ENCODE measurements around the gene CTTNBP2NL.
"Not testable (repeated sequence)": the region's sequence is repeated elsewhere in the genome, so short reads cannot be mapped to it uniquely, and the experiment has no call there.

The CTTNBP2NL gene

DNA sequence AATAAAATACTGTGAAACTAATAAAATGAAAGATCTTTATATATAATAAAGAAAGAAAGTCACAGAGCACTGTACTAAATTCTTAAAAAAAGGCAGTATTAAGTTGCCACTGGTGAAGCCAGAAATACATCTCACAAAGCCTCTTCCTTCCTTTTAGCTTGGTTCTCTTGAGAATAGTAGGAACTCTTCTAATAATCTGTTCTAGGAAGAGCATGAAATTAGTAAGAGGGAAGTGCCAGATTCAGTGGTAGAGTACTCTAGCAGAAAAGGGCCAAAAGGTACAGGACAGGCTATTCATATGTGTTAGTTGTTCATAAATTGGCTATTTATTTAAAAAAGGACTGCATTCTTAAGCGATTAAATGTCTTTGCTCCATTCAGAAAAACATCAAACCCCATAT lies 33.7 kb downstream of the CTTNBP2NL start:
- H3K27ac ChIP-seq, result no peak overlapping the region
- no peaks in the 10 kb centered on the region for H3K9me3 ChIP-seq (ENCODE audit: severe bottlenecking)
- TF ChIP-seq, protein P1, sequence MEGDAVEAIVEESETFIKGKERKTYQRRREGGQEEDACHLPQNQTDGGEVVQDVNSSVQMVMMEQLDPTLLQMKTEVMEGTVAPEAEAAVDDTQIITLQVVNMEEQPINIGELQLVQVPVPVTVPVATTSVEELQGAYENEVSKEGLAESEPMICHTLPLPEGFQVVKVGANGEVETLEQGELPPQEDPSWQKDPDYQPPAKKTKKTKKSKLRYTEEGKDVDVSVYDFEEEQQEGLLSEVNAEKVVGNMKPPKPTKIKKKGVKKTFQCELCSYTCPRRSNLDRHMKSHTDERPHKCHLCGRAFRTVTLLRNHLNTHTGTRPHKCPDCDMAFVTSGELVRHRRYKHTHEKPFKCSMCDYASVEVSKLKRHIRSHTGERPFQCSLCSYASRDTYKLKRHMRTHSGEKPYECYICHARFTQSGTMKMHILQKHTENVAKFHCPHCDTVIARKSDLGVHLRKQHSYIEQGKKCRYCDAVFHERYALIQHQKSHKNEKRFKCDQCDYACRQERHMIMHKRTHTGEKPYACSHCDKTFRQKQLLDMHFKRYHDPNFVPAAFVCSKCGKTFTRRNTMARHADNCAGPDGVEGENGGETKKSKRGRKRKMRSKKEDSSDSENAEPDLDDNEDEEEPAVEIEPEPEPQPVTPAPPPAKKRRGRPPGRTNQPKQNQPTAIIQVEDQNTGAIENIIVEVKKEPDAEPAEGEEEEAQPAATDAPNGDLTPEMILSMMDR (IDR thresholded peaks at IDR 0.05; ENCODE audit: low read depth, low read length), result no peak
- H3K36me3 ChIP-seq, result no peaks in the 10 kb centered on the region
- H3K27me3 ChIP-seq (ENCODE audit: insufficient read depth, low read depth, severe bottlenecking), result no peaks in the 10 kb centered on the region
- DNase-seq, result no peak
- no peak overlapping the region for H3K4me3 ChIP-seq (ENCODE audit: low read depth, low read length)

DNA sequence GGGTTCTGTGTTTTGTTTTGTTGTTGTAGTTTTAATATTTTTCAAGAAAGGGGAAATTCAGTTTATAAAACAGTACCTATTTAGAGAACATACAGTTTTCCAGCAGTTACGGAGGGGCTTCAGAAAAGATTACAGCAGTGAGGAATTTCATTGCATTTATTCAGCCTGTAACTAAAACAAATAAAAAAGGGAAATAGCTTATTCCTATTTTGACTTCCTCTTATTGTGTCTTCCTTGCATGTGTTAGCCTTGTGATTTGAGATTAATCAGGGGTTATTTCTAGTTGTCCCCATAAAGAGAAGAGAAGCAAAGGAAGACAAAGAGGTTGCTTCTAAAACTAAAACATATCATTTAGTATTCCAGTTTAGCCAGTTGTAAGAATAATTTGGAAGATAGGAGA lies 35.0 kb downstream of the CTTNBP2NL start:
- Histone ChIP-seq H3K4me3 (ENCODE audit: low read depth, low read length) (no peak overlapping the region), H3K36me3 (no peaks in the 10 kb centered on the region), H3K27me3 (ENCODE audit: insufficient read depth, low read depth, severe bottlenecking) (no peaks in the 10 kb centered on the region), H3K9me3 (ENCODE audit: severe bottlenecking) (no peaks in the 10 kb centered on the region), H3K27ac (no peak overlapping the region)
- no peak for DNase-seq
- TF ChIP-seq, protein P1 (IDR thresholded peaks at IDR 0.05; ENCODE audit: low read depth, low read length), result no peak

DNA sequence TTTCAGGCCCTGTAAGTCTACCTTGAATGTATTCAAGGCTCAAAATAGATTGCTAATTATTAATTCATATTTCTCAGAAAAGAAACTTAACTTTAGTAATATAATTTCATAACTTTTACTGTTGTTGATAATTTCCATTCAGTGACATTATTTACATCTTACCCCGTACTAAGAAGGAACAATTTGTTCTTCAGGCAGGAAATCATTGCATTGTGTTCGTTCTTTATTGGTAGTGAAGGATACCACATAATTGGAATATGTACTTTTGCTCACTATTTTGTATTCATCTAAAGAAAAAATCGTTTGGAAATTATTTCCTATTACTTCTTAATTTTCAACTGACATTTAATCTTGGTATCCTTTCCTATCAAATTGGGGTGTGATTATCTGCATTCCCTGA lies 39.4 kb downstream of the CTTNBP2NL start:
- H3K27ac ChIP-seq, result no peak overlapping the region
- H3K9me3 ChIP-seq (ENCODE audit: severe bottlenecking), result no peaks in the 10 kb centered on the region
- H3K4me3 ChIP-seq (ENCODE audit: low read depth, low read length), result no peak overlapping the region
- H3K27me3 ChIP-seq (ENCODE audit: insufficient read depth, low read depth, severe bottlenecking), result no peaks in the 10 kb centered on the region
- DNase-seq, result no peak
- TF ChIP-seq, protein P1 (IDR thresholded peaks at IDR 0.05; ENCODE audit: low read depth, low read length), result no peak
- H3K36me3 ChIP-seq, result 0 out of 2 replicates have a peak, but pooled peaks cover 2% of the 10 kb centered on the region

DNA sequence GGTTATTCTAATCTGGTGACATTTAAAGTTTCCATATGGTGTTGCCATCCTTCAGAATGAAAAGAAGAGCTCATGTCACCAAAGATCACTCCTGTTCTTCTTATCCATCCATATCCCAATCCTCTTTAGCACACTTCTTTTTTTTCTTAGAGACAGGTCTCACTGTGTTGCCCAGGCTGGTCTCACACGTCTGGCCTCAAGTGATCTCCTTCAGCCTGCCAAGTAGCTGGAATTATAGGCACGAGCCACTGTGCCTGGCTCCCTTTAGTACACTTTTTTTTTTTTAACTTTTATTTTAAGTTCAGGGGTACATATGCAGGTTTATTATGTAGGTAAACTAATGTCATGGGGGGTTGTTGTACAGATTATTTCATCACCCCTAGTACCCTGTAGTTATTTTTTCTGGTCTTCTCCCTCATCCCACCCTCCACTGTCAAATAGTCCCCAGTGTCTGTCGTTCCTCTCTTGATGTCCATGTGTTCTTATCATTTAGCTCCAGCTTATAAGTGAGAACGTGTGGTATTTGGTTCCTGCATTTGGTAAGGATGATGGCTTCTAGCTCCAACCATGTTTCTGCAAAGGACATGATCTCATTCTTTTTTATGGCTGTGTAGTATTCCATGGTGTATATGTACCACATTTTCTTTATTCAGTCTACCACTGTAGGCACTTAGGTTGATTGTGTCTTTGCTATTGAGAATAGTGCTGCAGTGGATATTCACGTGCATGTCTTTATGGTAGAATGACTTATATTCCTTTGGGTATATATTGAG lies 40.6 kb downstream of the CTTNBP2NL start:
- TF ChIP-seq, protein P1 (IDR thresholded peaks at IDR 0.05; ENCODE audit: low read depth, low read length), result no peak
- Histone ChIP-seq H3K4me3 (ENCODE audit: low read depth, low read length) (no peak overlapping the region), H3K27me3 (ENCODE audit: insufficient read depth, low read depth, severe bottlenecking) (no peaks in the 10 kb centered on the region), H3K36me3 (0 out of 2 replicates have a peak, but pooled peaks cover 2% of the 10 kb centered on the region), H3K9me3 (ENCODE audit: severe bottlenecking) (no peaks in the 10 kb centered on the region), H3K27ac (no peak overlapping the region)
- no peak for DNase-seq

DNA sequence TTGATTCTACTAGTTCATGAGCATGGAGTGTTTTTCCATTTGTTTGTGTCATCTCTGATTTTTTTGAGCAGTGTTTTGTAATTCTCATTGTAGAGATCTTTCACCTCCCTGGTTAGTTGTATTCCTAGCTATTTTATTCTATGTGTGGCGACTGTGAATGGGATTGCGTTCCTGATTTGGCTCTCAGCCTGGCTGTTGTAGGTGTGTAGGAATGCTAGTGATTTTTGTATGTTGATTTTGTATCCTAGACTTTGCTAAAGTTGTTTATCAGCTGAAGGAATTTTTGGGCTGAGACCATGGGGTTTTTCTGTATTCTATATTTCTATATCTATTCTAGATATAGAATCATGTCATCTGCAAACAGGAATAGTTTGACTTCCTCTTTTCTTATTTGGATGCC lies 42.1 kb downstream of the CTTNBP2NL start:
- not testable (repeated sequence) for H3K27ac ChIP-seq; DNase-seq; H3K9me3 ChIP-seq (ENCODE audit: severe bottlenecking); H3K36me3 ChIP-seq; H3K27me3 ChIP-seq (ENCODE audit: insufficient read depth, low read depth, severe bottlenecking); H3K4me3 ChIP-seq (ENCODE audit: low read depth, low read length)

DNA sequence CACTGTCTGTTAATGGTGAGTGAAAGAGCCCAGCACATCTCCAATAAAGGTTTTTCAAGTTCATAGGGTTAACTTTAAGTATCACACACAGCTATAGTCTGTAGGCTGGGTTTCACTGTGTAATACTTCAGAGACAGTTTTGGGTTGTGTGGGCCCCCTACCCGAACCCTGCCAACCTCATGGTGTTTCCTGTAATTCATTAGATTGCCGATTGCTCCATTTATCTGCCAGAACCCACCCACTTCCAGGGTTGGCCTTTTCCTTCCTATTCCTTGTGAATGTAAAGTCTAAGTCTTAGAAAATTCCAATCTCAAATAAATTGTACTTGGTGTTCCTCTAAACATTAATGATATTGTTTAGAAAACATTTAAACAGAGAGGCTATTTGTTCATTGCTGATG lies 43.6 kb downstream of the CTTNBP2NL start:
- Histone ChIP-seq H3K9me3 (ENCODE audit: severe bottlenecking) (no peaks in the 10 kb centered on the region), H3K4me3 (ENCODE audit: low read depth, low read length) (no peak overlapping the region), H3K36me3 (0 out of 2 replicates have a peak, but pooled peaks cover 2% of the 10 kb centered on the region), H3K27ac (no peak overlapping the region), H3K27me3 (ENCODE audit: insufficient read depth, low read depth, severe bottlenecking) (no peaks in the 10 kb centered on the region)
- no peak for DNase-seq
- TF ChIP-seq, protein P1 (IDR thresholded peaks at IDR 0.05; ENCODE audit: low read depth, low read length), result no peak

All from WERI-Rb-1 (cell line).